SK-N-SH (cell line): Measurements from ENCODE around the gene SCGB3A1. TPM values are rescaled to one million over a fixed set of nuclear protein-coding genes. Genes with fewer than 3 reads are reported as not detected.

Experiments used
- CTCF ChIA-PET: fragments of 300-600, 350-600 bp; formaldehyde crosslinking; extraction: SDS; loops from one replicate; lab custom pipeline; 2021; lab: Yijun Ruan, JAX
- POLR2A ChIA-PET: fragments of 350-600 bp; sonication (Branson Sonifier 250); formaldehyde crosslinking; extraction: SDS; loops from one replicate; lab custom pipeline; 2020; ENCODE audit warnings: antibody characterized with exemption, inconsistent platforms; lab: Yijun Ruan, JAX
- DNase-seq: peaks from one replicate; pipeline ENCODE4 v3.0.0; 2012
- H2AFZ ChIP-seq: fragments of 200-600 bp; sonication (generic); 2 replicates; pipeline ENCODE4 v1.8.1; 2016; ENCODE audit warnings: antibody characterized with exemption, mild to moderate bottlenecking, low read depth
- H3F3A ChIP-seq: fragments of 200-600 bp; sonication (generic); replicated peaks from 2 replicates; pipeline ENCODE3; 2016; ENCODE audit warnings: antibody characterized with exemption, mild to moderate bottlenecking; ENCODE audit not compliant: insufficient read depth
- H3K27ac ChIP-seq, 2 experiments: fragments of 200-500 bp in 1 of 2; fragments of 200-600 bp in 1 of 2; sonication (Bioruptor generic) in 1 of 2; sonication (generic), shearing (Covaris generic) in 1 of 2; 2 replicates each; pipeline versions ENCODE4 v1.5.1 to v1.6.1; 2014 to 2016; ENCODE audit warnings: low read depth in 2 of 2, inconsistent platforms in 1 of 2, low read length in 1 of 2, mild to moderate bottlenecking in 1 of 2, mixed read lengths in 1 of 2
- H3K27me3 ChIP-seq: fragments of 200-600 bp; sonication (generic), shearing (Covaris generic); 2 replicates; pipeline ENCODE4 v1.6.1; 2016; ENCODE audit warnings: mixed run types; ENCODE audit not compliant: insufficient read depth
- H3K36me3 ChIP-seq, 2 experiments: fragments of 200-500 bp in 1 of 2; fragments of 200-600 bp in 1 of 2; sonication (Bioruptor generic) in 1 of 2; sonication (generic) in 1 of 2; replicated peaks in 1 of 2; 2 replicates each; pipeline versions ENCODE3 to v1.5.1; 2014 to 2016; ENCODE audit warnings: low read length in 1 of 2, mild to moderate bottlenecking in 1 of 2; ENCODE audit not compliant: insufficient read depth in 2 of 2, control insufficient read depth in 1 of 2
- H3K4me1 ChIP-seq, 2 experiments: fragments of 200-500 bp in 1 of 2; fragments of 200-600 bp in 1 of 2; sonication (Bioruptor generic) in 1 of 2; sonication (generic), shearing (Covaris generic) in 1 of 2; 2 replicates each; pipeline versions ENCODE4 v1.5.1 to v1.6.1; 2014 to 2016; ENCODE audit warnings: low read depth in 1 of 2, low read length in 1 of 2, mixed run types in 1 of 2; ENCODE audit not compliant: insufficient read depth in 2 of 2, control insufficient read depth in 1 of 2
- H3K4me2 ChIP-seq: fragments of 200-600 bp; sonication (generic), shearing (Covaris generic); 2 replicates; pipeline ENCODE4 v1.6.1; 2017; ENCODE audit warnings: mixed run types
- H3K4me3 ChIP-seq, 2 experiments: fragments of 200-500 bp in 1 of 2; fragments of 200-600 bp in 1 of 2; sonication (Bioruptor generic) in 1 of 2; sonication (generic), shearing (Covaris generic) in 1 of 2; 2 replicates each; pipeline versions ENCODE4 v1.5.1 to v1.8.1; 2014 to 2016; ENCODE audit warnings: low read depth in 2 of 2, inconsistent platforms in 1 of 2, low read length in 1 of 2, mild to moderate bottlenecking in 1 of 2, mixed read lengths in 1 of 2, moderate library complexity in 1 of 2
- H3K79me2 ChIP-seq: fragments of 200-600 bp; sonication (generic); 2 replicates; pipeline ENCODE4 v1.8.1; 2017; ENCODE audit warnings: mild to moderate bottlenecking; ENCODE audit not compliant: insufficient read depth
- H3K9ac ChIP-seq: fragments of 200-600 bp; sonication (generic); 2 replicates; pipeline ENCODE4 v1.6.1; 2017; ENCODE audit warnings: mixed run types
- H3K9me2 ChIP-seq: fragments of 200-600 bp; sonication (generic); 2 replicates; pipeline ENCODE4 v1.6.1; 2017; ENCODE audit warnings: mixed run types
- H3K9me3 ChIP-seq: fragments of 200-600 bp; sonication (generic); 2 replicates; pipeline ENCODE4 v1.6.1; 2017; ENCODE audit warnings: mixed run types, mild to moderate bottlenecking, moderate library complexity
- H4K20me1 ChIP-seq: fragments of 200-600 bp; sonication (generic); 2 replicates; pipeline ENCODE4 v1.6.1; 2017; ENCODE audit warnings: mild to moderate bottlenecking, mixed run types; ENCODE audit not compliant: insufficient read depth
- CHD2 ChIP-seq: fragments of 150-350 bp; IDR thresholded peaks from 2 replicates; pipeline ENCODE4 v1.6.1; 2018; ENCODE audit warnings: low read length; ENCODE audit not compliant: partially characterized antibody
- CTCF ChIP-seq: fragments of 200-600 bp; sonication (generic); IDR thresholded peaks from 2 replicates; pipeline ENCODE4 v1.6.1; 2017; ENCODE audit warnings: antibody characterized with exemption, mild to moderate bottlenecking, moderate library complexity
- EZH2phosphoT487 ChIP-seq: fragments of 200-600 bp; sonication (generic); IDR thresholded peaks from 2 replicates; pipeline ENCODE4 v1.6.1; 2017; ENCODE audit warnings: low read depth, mixed run types, mild to moderate bottlenecking, antibody characterized with exemption, moderate library complexity, borderline replicate concordance
- FOSL2 ChIP-seq: IDR thresholded peaks from 2 replicates; pipeline ENCODE4 v1.4.0; 2012; ENCODE audit warnings: low read depth, mild to moderate bottlenecking, moderate library complexity, borderline replicate concordance
- FOXM1 ChIP-seq: IDR thresholded peaks from 2 replicates; pipeline ENCODE4 v1.4.0; 2012; ENCODE audit warnings: low read depth, mild to moderate bottlenecking
- GATA2 ChIP-seq: sonication (generic); formaldehyde crosslinking; IDR thresholded peaks from 2 replicates; pipeline ENCODE4 v1.5.0; 2020; ENCODE audit warnings: mild to moderate bottlenecking, missing genetic modification reagents
- JUND ChIP-seq: IDR thresholded peaks from 2 replicates; pipeline ENCODE4 v1.4.0; 2012
- MEF2A ChIP-seq: IDR thresholded peaks from 2 replicates; pipeline ENCODE4 v1.4.0; 2012; ENCODE audit warnings: low read depth, borderline replicate concordance
- NRF1 ChIP-seq: IDR thresholded peaks from 2 replicates; pipeline ENCODE4 v1.6.1; 2012; ENCODE audit warnings: low read depth, mild to moderate bottlenecking, low read length
- RAD21 ChIP-seq: IDR thresholded peaks from 2 replicates; pipeline ENCODE4 v1.6.1; 2012; ENCODE audit warnings: mild to moderate bottlenecking, low read length
- RCOR1 ChIP-seq: fragments of 150-350 bp; IDR thresholded peaks from 2 replicates; pipeline ENCODE4 v1.6.1; 2017; ENCODE audit warnings: antibody characterized with exemption, low read length
- RFX5 ChIP-seq: IDR thresholded peaks from 2 replicates; pipeline ENCODE4 v1.6.1; 2012; ENCODE audit warnings: mild to moderate bottlenecking, improper control_type of control experiment, low read length
- RXRA ChIP-seq: IDR thresholded peaks from 2 replicates; pipeline ENCODE4 v1.4.0; 2012; ENCODE audit warnings: low read depth, mild to moderate bottlenecking, borderline replicate concordance
- SIN3A ChIP-seq: IDR thresholded peaks from 2 replicates; pipeline ENCODE4 v1.6.1; 2012; ENCODE audit warnings: low read depth, mild to moderate bottlenecking, low read length, moderate library complexity, borderline replicate concordance
- SMC3 ChIP-seq: IDR thresholded peaks from 2 replicates; pipeline ENCODE4 v1.6.1; 2012; ENCODE audit warnings: low read depth, low read length, improper control_type of control experiment
- TAF1 ChIP-seq: IDR thresholded peaks from 2 replicates; pipeline ENCODE4 v1.6.1; 2012; ENCODE audit warnings: low read depth, mild to moderate bottlenecking, low read length, moderate library complexity, borderline replicate concordance
- USF1 ChIP-seq: IDR thresholded peaks from 2 replicates; pipeline ENCODE4 v1.4.0; 2012; ENCODE audit warnings: low read depth, borderline replicate concordance
- WGBS: methylation state at CpG from one replicate; pipeline ENCODE4 v1.1.6; 2017; ENCODE audit warnings: low lambda C conversion rate; 5-methylcytosine and 5-hydroxymethylcytosine counted together
- polyA plus RNA-seq, 3 experiments: library from polyadenylated mRNA; depleted of rRNA; stranded (reverse); fragments of >200 nt; gene quantifications; 2 replicates each; pipeline ENCODE4 v1.2.3, GENCODE V29; 2012
- TF ChIP-seq, protein P1 (sequence below): fragments of 150-350 bp; IDR thresholded peaks from 2 replicates; pipeline ENCODE4 v1.6.1; 2017; ENCODE audit warnings: antibody characterized with exemption, low read length, low read depth, borderline replicate concordance
- TF ChIP-seq, protein P2 (sequence below): IDR thresholded peaks from 2 replicates; pipeline ENCODE4; 2012
- TF ChIP-seq, protein P3 (sequence below): fragments of 150-350 bp; IDR thresholded peaks from 2 replicates; pipeline ENCODE4 v1.6.1; 2016; ENCODE audit warnings: mild to moderate bottlenecking, low read depth, low read length

The SCGB3A1 gene
- polyA plus RNA-seq, 1 of the 3 experiments (the other 2 are of a cell fraction), result not detected

GRCh38 chr5:180609817-180610550 is 18.7 kb upstream of the SCGB3A1 start:
- Histone ChIP-seq H3K9me2 (no peaks in the 10 kb centered on the region), H4K20me1 (no peaks in the 10 kb centered on the region), H3K27me3 (no peaks in the 10 kb centered on the region; the same call in 1 of the 2 replicates), H3K79me2 (no peaks in the 10 kb centered on the region), H3K9ac (no peak overlapping the region), H3K4me3 (no peak overlapping the region), H3K4me2 (no peak overlapping the region), H3K9me3 (no peaks in the 10 kb centered on the region), H3K4me1 (no peaks in the 10 kb centered on the region), H3F3A (no peaks in the 10 kb centered on the region), H2AFZ (no peak overlapping the region), H3K36me3 (no peaks in the 10 kb centered on the region), H3K27ac (no peak overlapping the region)
- POLR2A ChIA-PET, result no interaction called here
- no peak for DNase-seq
- 71% methylated on average over 7 of the region's 23 CpGs for WGBS
- TF ChIP-seq SMC3 (no peak), NRF1 (no peak), RXRA (no peak), JUND (no peak), GATA2 (CRISPR knock-in tag) (no peak), CTCF (no peak), CHD2 (no peak), RCOR1 (no peak), RFX5 (no peak), RAD21 (no peak), SIN3A (no peak), MEF2A (no peak), TAF1 (no peak), FOXM1 (no peak), FOSL2 (no peak), EZH2phosphoT487 (no peak), USF1 (no peak)
- TF ChIP-seq, protein P1, sequence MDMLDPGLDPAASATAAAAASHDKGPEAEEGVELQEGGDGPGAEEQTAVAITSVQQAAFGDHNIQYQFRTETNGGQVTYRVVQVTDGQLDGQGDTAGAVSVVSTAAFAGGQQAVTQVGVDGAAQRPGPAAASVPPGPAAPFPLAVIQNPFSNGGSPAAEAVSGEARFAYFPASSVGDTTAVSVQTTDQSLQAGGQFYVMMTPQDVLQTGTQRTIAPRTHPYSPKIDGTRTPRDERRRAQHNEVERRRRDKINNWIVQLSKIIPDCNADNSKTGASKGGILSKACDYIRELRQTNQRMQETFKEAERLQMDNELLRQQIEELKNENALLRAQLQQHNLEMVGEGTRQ, result no peak
- TF ChIP-seq, protein P2, sequence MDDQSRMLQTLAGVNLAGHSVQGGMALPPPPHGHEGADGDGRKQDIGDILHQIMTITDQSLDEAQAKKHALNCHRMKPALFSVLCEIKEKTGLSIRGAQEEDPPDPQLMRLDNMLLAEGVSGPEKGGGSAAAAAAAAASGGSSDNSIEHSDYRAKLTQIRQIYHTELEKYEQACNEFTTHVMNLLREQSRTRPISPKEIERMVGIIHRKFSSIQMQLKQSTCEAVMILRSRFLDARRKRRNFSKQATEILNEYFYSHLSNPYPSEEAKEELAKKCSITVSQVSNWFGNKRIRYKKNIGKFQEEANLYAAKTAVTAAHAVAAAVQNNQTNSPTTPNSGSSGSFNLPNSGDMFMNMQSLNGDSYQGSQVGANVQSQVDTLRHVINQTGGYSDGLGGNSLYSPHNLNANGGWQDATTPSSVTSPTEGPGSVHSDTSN, result no peak
- TF ChIP-seq, protein P3, sequence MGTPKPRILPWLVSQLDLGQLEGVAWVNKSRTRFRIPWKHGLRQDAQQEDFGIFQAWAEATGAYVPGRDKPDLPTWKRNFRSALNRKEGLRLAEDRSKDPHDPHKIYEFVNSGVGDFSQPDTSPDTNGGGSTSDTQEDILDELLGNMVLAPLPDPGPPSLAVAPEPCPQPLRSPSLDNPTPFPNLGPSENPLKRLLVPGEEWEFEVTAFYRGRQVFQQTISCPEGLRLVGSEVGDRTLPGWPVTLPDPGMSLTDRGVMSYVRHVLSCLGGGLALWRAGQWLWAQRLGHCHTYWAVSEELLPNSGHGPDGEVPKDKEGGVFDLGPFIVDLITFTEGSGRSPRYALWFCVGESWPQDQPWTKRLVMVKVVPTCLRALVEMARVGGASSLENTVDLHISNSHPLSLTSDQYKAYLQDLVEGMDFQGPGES, result no peak
- CTCF ChIA-PET, result interaction anchor here (0.8 to 6.1 kb wide), 3 partner anchors 9 to 317 kb away, joined by 4 to 43 read pairs (median 6); no protein-coding TSS in a partner anchor
